Coronary artery (tissue), 2 donors: ENCODE results near the gene SERBP1.

Experiments used
- DNase-seq: peaks from one replicate; pipeline ENCODE4 v3.0.0-alpha.2; 2017; ENCODE audit warnings: low spot score
- H3K27ac ChIP-seq, 2 donors: fragments of 200-600 bp; sonication (generic); one replicate each; pipeline ENCODE4 v1.5.1; 2016 to 2019
- H3K4me3 ChIP-seq: fragments of 200-600 bp; sonication (generic); 2 replicates; pipeline ENCODE4 v1.5.1; 2016; ENCODE audit warnings: mild to moderate bottlenecking, moderate library complexity
- TF ChIP-seq, protein P1 (sequence below): fragments of 200-600 bp; sonication (generic); IDR thresholded peaks from one replicate; pipeline ENCODE4 v1.5.1; 2019; ENCODE audit warnings: antibody characterized with exemption

SERBP1 gene

DNA sequence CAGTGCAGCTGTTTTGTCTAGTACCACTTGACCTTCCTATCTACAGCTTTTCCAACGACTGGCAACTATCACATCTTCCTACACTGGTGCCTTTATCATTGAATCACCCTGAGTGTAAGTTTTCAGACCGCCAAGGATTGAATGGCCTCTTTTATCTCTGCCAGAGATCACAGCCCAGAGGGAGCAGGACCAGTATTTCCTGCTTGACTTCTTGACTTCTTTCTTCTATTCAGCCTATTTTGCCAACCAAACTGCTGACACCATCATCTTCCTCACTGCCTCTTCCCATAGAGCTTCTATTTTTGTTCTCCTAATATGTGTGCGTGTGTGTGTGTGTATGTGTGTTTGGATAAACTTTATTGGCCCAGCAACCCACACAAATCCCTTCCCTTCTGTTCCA lies 53.8 kb downstream of the SERBP1 start:
- Histone ChIP-seq H3K4me3 (no peak overlapping the region), H3K27ac (no peak overlapping the region)
- no peak for DNase-seq
- TF ChIP-seq, protein P1, sequence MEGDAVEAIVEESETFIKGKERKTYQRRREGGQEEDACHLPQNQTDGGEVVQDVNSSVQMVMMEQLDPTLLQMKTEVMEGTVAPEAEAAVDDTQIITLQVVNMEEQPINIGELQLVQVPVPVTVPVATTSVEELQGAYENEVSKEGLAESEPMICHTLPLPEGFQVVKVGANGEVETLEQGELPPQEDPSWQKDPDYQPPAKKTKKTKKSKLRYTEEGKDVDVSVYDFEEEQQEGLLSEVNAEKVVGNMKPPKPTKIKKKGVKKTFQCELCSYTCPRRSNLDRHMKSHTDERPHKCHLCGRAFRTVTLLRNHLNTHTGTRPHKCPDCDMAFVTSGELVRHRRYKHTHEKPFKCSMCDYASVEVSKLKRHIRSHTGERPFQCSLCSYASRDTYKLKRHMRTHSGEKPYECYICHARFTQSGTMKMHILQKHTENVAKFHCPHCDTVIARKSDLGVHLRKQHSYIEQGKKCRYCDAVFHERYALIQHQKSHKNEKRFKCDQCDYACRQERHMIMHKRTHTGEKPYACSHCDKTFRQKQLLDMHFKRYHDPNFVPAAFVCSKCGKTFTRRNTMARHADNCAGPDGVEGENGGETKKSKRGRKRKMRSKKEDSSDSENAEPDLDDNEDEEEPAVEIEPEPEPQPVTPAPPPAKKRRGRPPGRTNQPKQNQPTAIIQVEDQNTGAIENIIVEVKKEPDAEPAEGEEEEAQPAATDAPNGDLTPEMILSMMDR = no peak

DNA sequence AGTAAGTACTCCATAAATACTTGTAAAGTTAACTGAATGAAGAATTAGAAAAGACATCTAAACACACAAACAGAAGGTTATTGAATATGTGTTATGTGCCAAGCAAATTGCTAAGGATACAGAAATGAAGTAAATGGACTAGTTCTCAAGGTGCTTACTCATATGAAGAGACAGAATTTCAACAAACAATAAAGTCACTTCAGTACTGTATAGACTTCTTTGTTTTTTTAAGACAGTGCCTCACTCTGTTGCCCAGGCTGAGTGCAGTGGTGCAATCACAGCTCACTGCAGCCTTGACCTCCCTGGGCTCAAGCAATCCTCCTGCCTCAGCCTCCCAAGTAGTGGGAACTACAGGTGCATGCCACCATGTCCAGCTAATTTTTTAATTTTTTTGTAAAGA lies 57.3 kb downstream of the SERBP1 start:
- DNase-seq = no peak
- Histone ChIP-seq H3K4me3 (no peak overlapping the region), H3K27ac (no peak overlapping the region)
- TF ChIP-seq, protein P1 = no peak

DNA sequence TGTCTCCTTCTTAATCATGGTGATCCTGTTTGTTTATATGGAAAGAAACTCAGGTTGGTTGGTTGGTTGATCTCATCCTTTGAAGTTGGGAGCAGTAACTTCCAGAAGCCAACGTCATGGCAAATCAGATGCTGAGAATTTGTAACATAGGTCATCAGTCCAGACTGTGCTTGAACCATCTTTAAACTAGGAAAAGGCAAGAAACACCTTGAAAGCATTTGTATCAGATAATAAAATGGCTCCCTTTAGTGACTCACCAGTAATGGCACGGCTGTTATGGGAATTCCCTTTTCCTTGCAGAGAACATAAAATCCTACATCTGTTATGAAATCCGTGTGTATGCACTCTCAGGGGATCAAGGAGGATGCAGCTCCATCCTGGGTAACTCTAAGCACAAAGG lies 58.1 kb downstream of the SERBP1 start:
- H3K27ac ChIP-seq = no peak overlapping the region
- H3K4me3 ChIP-seq = no peak overlapping the region
- DNase-seq = no peak
- TF ChIP-seq, protein P1 = no peak

DNA sequence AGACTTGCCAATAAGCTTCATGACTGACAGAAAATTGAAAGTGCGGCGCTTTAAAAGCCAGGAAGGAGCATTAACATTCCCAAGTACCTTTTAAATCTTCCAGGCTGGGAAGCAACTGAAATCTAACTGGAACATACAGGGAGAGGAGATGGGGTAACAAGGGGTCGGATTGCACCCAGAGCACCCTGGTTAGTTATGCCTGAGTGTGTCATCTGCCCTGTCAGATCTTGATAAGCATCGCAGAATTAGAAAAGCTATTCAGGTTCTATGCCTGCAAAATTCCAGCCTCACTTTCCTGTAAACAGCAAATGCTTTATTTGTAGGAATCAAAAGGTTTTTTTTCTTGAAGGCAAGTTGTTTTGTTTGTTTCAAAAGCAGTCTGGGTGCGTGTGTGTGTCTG lies 58.5 kb downstream of the SERBP1 start:
- no peak for DNase-seq
- Histone ChIP-seq H3K4me3 (no peak overlapping the region), H3K27ac (no peak overlapping the region)
- TF ChIP-seq, protein P1 = no peak

DNA sequence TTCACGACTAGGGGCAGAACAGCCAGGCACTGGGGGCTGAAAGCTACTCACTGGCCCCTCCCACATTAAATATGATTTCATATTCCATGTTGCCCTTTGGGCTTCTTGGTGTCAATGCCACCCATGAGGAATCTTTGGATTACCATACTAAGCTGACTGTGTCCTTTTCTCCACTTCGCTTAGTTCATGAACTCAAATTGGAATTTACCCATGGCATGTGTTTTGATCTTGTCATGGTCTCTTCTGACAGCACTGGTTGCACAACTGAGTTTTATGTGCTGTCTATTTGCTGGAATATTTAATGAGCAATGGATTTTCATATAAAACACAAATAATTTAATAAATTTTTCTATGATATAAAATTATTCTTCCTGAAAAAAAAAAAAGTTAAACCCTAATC lies 59.2 kb downstream of the SERBP1 start:
- Histone ChIP-seq H3K4me3 (no peak overlapping the region), H3K27ac (no peak overlapping the region)
- TF ChIP-seq, protein P1 = no peak
- no peak for DNase-seq

DNA sequence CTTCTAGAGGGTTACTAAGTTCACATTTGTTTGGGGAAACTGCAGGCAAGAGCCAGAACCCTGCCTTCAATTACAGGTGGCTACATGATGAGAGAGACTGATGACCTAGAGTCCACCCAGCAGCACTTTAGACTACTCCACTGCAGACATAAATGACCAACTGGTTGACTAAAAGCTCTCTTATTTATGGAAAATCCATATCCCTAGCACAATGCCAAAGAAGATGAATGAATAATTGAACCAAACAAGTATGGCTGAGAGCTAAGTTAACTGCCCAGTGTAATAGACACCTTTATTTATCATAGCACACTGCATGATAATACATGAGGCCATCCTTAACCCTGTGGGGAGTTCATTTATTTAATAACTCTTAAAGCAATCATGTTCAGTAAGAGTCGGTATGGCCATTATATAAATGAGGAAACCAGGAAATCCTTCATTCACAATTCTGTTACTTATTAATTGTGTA lies 62.1 kb downstream of the SERBP1 start:
- Histone ChIP-seq H3K4me3 (no peak overlapping the region), H3K27ac (no peak overlapping the region)
- TF ChIP-seq, protein P1 = no peak
- DNase-seq = no peak

DNA sequence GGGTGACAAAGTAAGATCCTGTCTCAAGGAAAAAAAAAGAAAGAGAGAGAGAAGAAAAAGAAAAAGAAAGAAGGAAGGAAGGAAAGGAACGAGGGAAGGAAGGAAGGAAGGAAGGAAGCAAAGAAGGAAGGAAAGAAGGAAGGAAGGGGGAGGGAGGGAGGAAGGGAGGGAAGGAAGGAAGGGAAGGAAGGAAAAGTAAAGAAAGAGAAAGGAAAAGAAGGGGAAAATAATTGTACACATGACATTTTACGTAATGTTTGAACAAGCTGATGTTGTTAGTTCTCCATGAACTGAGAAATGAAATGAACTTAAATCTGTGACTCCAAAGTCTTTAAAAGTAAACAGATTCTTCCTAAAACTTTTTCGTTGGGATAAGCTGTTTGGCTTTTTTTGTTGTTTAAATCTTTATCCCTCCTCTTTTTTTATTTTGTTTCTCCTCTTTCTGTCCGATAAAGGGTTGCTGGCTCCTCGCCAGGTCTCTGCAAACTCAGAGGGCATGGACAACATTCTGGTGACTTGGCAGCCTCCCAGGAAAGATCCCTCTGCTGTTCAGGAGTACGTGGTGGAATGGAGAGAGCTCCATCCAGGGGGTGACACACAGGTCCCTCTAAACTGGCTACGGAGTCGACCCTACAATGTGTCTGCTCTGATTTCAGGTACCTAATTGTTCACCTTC lies 62.7 kb downstream of the SERBP1 start:
- TF ChIP-seq, protein P1 = no peak
- no peak overlapping the region for H3K4me3 ChIP-seq
- H3K27ac ChIP-seq = no peak overlapping the region
- DNase-seq = no peak
